ENCODE results near the gene TNKS1BP1. TPM values are rescaled to one million over a fixed set of nuclear protein-coding genes. Genes with fewer than 3 reads are reported as not detected.

Gene TNKS1BP1
- 109 to 127 TPM (median 125 TPM) in 3 replicates for total RNA-seq (2021)
- Bru-seq, nascent RNA = percentile 81 among the genes with signal in this experiment
- long read RNA-seq, experiment 1, full-length matches to known transcripts = 160 of 301 reads
- long read RNA-seq, experiment 1, partial matches to known transcripts = 111 of 301 reads
- long read RNA-seq, experiment 1, other reads (novel, unspliced or antisense) = 30 of 301 reads
- long read RNA-seq, experiment 2, full-length matches to known transcripts = 13 of 84 reads
- long read RNA-seq, experiment 2, partial matches to known transcripts = 62 of 84 reads
- long read RNA-seq, experiment 2, other reads (novel, unspliced or antisense) = 9 of 84 reads
- long read RNA-seq, experiment 3, partial matches to known transcripts = 6 of 8 reads
- long read RNA-seq, experiment 3, other reads (novel, unspliced or antisense) = 2 of 8 reads

- ATAC-seq = peak; percentile 86
These were observed at the start of gene TNKS1BP1 for GRCh38 chr11:57324886-57325734. TSS of gene TNKS1BP1 (minus strand) at chr11:57324952. CDS start at chr11:57321885, 3,067 bp downstream.

GRCh38 chr11:57373146-57373545 lies 48.4 kb upstream of the TNKS1BP1 start:
- H3K27ac Mint-ChIP-seq = no peak overlapping the region

More at GRCh38 chr11:57324886-57325734, at the start of gene TNKS1BP1:
- Mint-ChIP-seq H3K27me3 (ENCODE audit: low read depth) (no peaks in the 10 kb centered on the region), H3K27ac (peak within 1 kb of the TSS; percentile 100), H3K36me3 (peaks cover 51% of the 10 kb centered on the region), H3K4me3 (peak within 1 kb of the TSS; percentile 88), H3K9me3 (no peaks in the 10 kb centered on the region), H3K4me1 (peaks cover 49% of the 10 kb centered on the region)
- peak; percentile 75 for TF ChIP-seq MAX (CRISPR knock-in tag; IDR thresholded peaks at IDR 0.05)
- TF ChIP-seq FOXK1 (CRISPR knock-in tag; IDR thresholded peaks at IDR 0.05) = 0 out of 2 replicates have a peak, but pooled peaks have one; percentile 18
- TF ChIP-seq ZNF416 (CRISPR knock-in tag; IDR thresholded peaks at IDR 0.05) = peak; percentile 11; the same call in 1 of the 2 replicates
- no peak for TF ChIP-seq ATF1 (CRISPR knock-in tag; IDR thresholded peaks at IDR 0.05)
- TF ChIP-seq ARID4B (CRISPR knock-in tag; IDR thresholded peaks at IDR 0.05; ENCODE audit: borderline replicate concordance) = peak; percentile 49; the same call in 1 of the 2 replicates
- no peak for TF ChIP-seq MXD4 (CRISPR knock-in tag; IDR thresholded peaks at IDR 0.05; ENCODE audit: borderline replicate concordance)
- peak; percentile 79 for TF ChIP-seq SP1 (CRISPR knock-in tag; conservative IDR thresholded peaks at IDR 0.05)
- TF ChIP-seq GABPB1 (CRISPR knock-in tag; IDR thresholded peaks at IDR 0.05) = peak; percentile 98
- POLR2A ChIA-PET = interaction anchor here (0.6 to 2.9 kb wide), 8 partner anchors 9 to 315 kb away, joined by 3 to 29 read pairs (median 6); partner anchors contain the start of gene SSRP1
- CTCF ChIA-PET = interaction anchor here (0.9 to 3.7 kb wide), 10 partner anchors 10 to 319 kb away, joined by 3 to 20 read pairs (median 6); partner anchors contain the start of genes P2RX3 and SSRP1
- DNase-seq (ENCODE audit: low spot score) = peak; percentile 97

More at GRCh38 chr11:57373146-57373545, 48.4 kb upstream of the TNKS1BP1 start:
- ChIA-PET POLR2A (no interaction called here), CTCF (interaction anchor here (1.1 kb wide), 1 partner anchor 8 kb away, joined by 3 read pairs; no protein-coding TSS in a partner anchor)
- peaks cover 6% of the 10 kb centered on the region for H3K9me3 Mint-ChIP-seq
- no peak overlapping the region for H3K4me3 Mint-ChIP-seq
- no peak for ATAC-seq
- peaks cover 2% of the 10 kb centered on the region; the same call in 1 of the 2 replicates for H3K4me1 Mint-ChIP-seq
- TF ChIP-seq IRF1 (CRISPR knock-in tag; IDR thresholded peaks at IDR 0.05) = no peak
- TF ChIP-seq RELA (CRISPR knock-in tag; IDR thresholded peaks at IDR 0.05; ENCODE audit: borderline replicate concordance) = no peak
- no peak for TF ChIP-seq ATF6 (CRISPR knock-in tag; IDR thresholded peaks at IDR 0.05)
- no peak for TF ChIP-seq SMAD3 (CRISPR knock-in tag; IDR thresholded peaks at IDR 0.05; ENCODE audit: borderline replicate concordance)
- no peak for TF ChIP-seq KAT7 (CRISPR knock-in tag; IDR thresholded peaks at IDR 0.05; ENCODE audit: borderline replicate concordance)
- H3K27me3 Mint-ChIP-seq (ENCODE audit: low read depth) = peaks cover 17% of the 10 kb centered on the region
- no peak for DNase-seq (ENCODE audit: low spot score)
- no peaks in the 10 kb centered on the region for H3K36me3 Mint-ChIP-seq

Measured in WTC11 (cell line).